ENCODE measurements around the gene CNTNAP2.

GRCh38 chr7:147400925-147401324 lies 1284.3 kb downstream of the CNTNAP2 start:
- TF ChIP-seq CTCF (IDR thresholded peaks at IDR 0.05) = no peak
- TF ChIP-seq EP300 (IDR thresholded peaks at IDR 0.05) = no peak
- no peak for TF ChIP-seq POLR2AphosphoS5 (IDR thresholded peaks at IDR 0.05)

All from suprapubic skin (tissue), 4 donors.